HEK293 (cell line): ENCODE results near the gene ST7.

ENCODE experiments used
- CTCF ChIA-PET: fragments of 350-600 bp; formaldehyde crosslinking; extraction: SDS; loops from one replicate; lab custom pipeline; 2021; ENCODE audit warnings: antibody characterized with exemption; lab: Yijun Ruan, JAX
- POLR2A ChIA-PET: fragments of 300-600 bp; formaldehyde crosslinking; extraction: SDS; loops from one replicate; lab custom pipeline; 2020; ENCODE audit warnings: antibody characterized with exemption, inconsistent platforms; lab: Yijun Ruan, JAX
- H3K27ac ChIP-seq: fragments of 200-500 bp; sonication (Bioruptor generic); 2 replicates; pipeline ENCODE4 v1.5.1; 2014; ENCODE audit warnings: low read depth, low read length, control low read depth, inconsistent platforms; ENCODE audit errors: extremely low read depth
- H3K36me3 ChIP-seq, 2 experiments: fragments of 200-500 bp in 1 of 2; sonication (Bioruptor generic) in 1 of 2; 1 replicate in 1 of 2; 2 replicates in 1 of 2; pipeline ENCODE4 v1.5.1; 2014 to 2017; ENCODE audit warnings: inconsistent platforms in 2 of 2, low read length in 2 of 2; ENCODE audit not compliant: control insufficient read depth in 2 of 2, insufficient read depth in 1 of 2
- H3K4me1 ChIP-seq: fragments of 200-500 bp; sonication (Bioruptor generic); 2 replicates; pipeline ENCODE4 v1.5.1; 2014; ENCODE audit warnings: mild to moderate bottlenecking, low read length, inconsistent platforms; ENCODE audit not compliant: control insufficient read depth, insufficient read depth
- H3K4me3 ChIP-seq: 2 replicates; pipeline ENCODE4 v1.5.1; 2011; ENCODE audit warnings: low read depth, mild to moderate bottlenecking, control low read depth, low read length, moderate library complexity
- H3K9me3 ChIP-seq: fragments of 200-500 bp; sonication (Bioruptor generic); 2 replicates; pipeline ENCODE4 v1.5.1; 2014; ENCODE audit warnings: low read depth, low read length, inconsistent platforms; ENCODE audit not compliant: control insufficient read depth, insufficient read depth
- KLF8 ChIP-seq: fragments of 450-650 bp; formaldehyde crosslinking; IDR thresholded peaks from 2 replicates; pipeline ENCODE4 v1.5.1; 2016; ENCODE audit warnings: missing biosample characterization, missing genetic modification characterization
- SALL2 ChIP-seq: fragments of 450-650 bp; formaldehyde crosslinking; IDR thresholded peaks from 2 replicates; pipeline ENCODE4 v1.5.0; 2017; ENCODE audit warnings: missing biosample characterization, mild to moderate bottlenecking, missing genetic modification characterization, borderline replicate concordance
- ZEB2 ChIP-seq: fragments of 450-650 bp; formaldehyde crosslinking; IDR thresholded peaks from 2 replicates; pipeline ENCODE4 v1.5.1; 2016; ENCODE audit warnings: missing biosample characterization, missing genetic modification characterization
- ZFHX2 ChIP-seq: fragments of 450-650 bp; formaldehyde crosslinking; conservative IDR thresholded peaks from 2 replicates; pipeline ENCODE4 v1.5.1; 2016; ENCODE audit warnings: missing biosample characterization, missing genetic modification characterization
- ZNF132 ChIP-seq: fragments of 450-650 bp; formaldehyde crosslinking; IDR thresholded peaks from 2 replicates; pipeline ENCODE4 v1.5.1; 2017; ENCODE audit warnings: missing biosample characterization, missing genetic modification characterization, borderline replicate concordance
- ZNF169 ChIP-seq: fragments of 450-650 bp; formaldehyde crosslinking; IDR thresholded peaks from 2 replicates; pipeline ENCODE4 v1.5.1; 2016; ENCODE audit warnings: missing biosample characterization, missing genetic modification characterization
- ZNF202 ChIP-seq: fragments of 450-650 bp; formaldehyde crosslinking; IDR thresholded peaks from 2 replicates; pipeline ENCODE4 v1.5.1; 2016; ENCODE audit warnings: missing biosample characterization, missing genetic modification characterization, borderline replicate concordance
- ZNF221 ChIP-seq: fragments of 450-650 bp; formaldehyde crosslinking; IDR thresholded peaks from 2 replicates; pipeline ENCODE4 v1.5.1; 2017; ENCODE audit warnings: missing biosample characterization, missing genetic modification characterization, borderline replicate concordance
- ZNF239 ChIP-seq: fragments of 450-650 bp; formaldehyde crosslinking; IDR thresholded peaks from 2 replicates; pipeline ENCODE4 v1.5.1; 2016; ENCODE audit warnings: missing biosample characterization, missing genetic modification characterization
- ZNF24 ChIP-seq: fragments of 450-650 bp; formaldehyde crosslinking; IDR thresholded peaks from 2 replicates; pipeline ENCODE4 v1.5.1; 2016; ENCODE audit warnings: missing biosample characterization, missing genetic modification characterization
- ZNF248 ChIP-seq: fragments of 450-650 bp; formaldehyde crosslinking; IDR thresholded peaks from 2 replicates; pipeline ENCODE4 v1.5.1; 2017; ENCODE audit warnings: missing biosample characterization, missing genetic modification characterization
- ZNF473 ChIP-seq: fragments of 450-650 bp; formaldehyde crosslinking; IDR thresholded peaks from 2 replicates; pipeline ENCODE4 v1.5.1; 2017; ENCODE audit warnings: missing biosample characterization, missing genetic modification characterization
- ZNF529 ChIP-seq: fragments of 450-650 bp; formaldehyde crosslinking; IDR thresholded peaks from 2 replicates; pipeline ENCODE4 v1.5.1; 2017; ENCODE audit warnings: missing genetic modification characterization, missing biosample characterization; ENCODE audit not compliant: insufficient replicate concordance
- ZNF544 ChIP-seq: fragments of 450-650 bp; formaldehyde crosslinking; IDR thresholded peaks from 2 replicates; pipeline ENCODE4 v1.5.0; 2017; ENCODE audit warnings: missing biosample characterization, missing genetic modification characterization
- ZNF560 ChIP-seq: fragments of 450-650 bp; formaldehyde crosslinking; IDR thresholded peaks from 2 replicates; pipeline ENCODE4 v1.5.1; 2017; ENCODE audit warnings: missing biosample characterization, missing genetic modification characterization, borderline replicate concordance
- ZNF596 ChIP-seq: fragments of 450-650 bp; IDR thresholded peaks from 2 replicates; pipeline ENCODE4 v1.5.0; 2018; ENCODE audit warnings: missing biosample characterization, mild to moderate bottlenecking, missing genetic modification characterization, moderate library complexity
- ZNF629 ChIP-seq: fragments of 450-650 bp; formaldehyde crosslinking; IDR thresholded peaks from 2 replicates; pipeline ENCODE4 v1.5.1; 2017; ENCODE audit warnings: missing biosample characterization, missing genetic modification characterization
- ZNF677 ChIP-seq: fragments of 450-650 bp; IDR thresholded peaks from 2 replicates; pipeline ENCODE4 v1.5.0; 2018; ENCODE audit warnings: missing biosample characterization, mild to moderate bottlenecking, missing genetic modification characterization, moderate library complexity
- ZNF76 ChIP-seq: fragments of 450-650 bp; formaldehyde crosslinking; IDR thresholded peaks from 2 replicates; pipeline ENCODE4; 2016; ENCODE audit warnings: low read depth, missing biosample characterization, missing genetic modification characterization, borderline replicate concordance
- ZSCAN16 ChIP-seq: fragments of 450-650 bp; formaldehyde crosslinking; IDR thresholded peaks from 2 replicates; pipeline ENCODE4 v1.5.1; 2016; ENCODE audit warnings: missing biosample characterization, missing genetic modification characterization
- ZSCAN4 ChIP-seq: fragments of 450-650 bp; formaldehyde crosslinking; IDR thresholded peaks from 2 replicates; pipeline ENCODE4 v1.5.1; 2017; ENCODE audit warnings: missing biosample characterization, missing genetic modification characterization
- ZXDB ChIP-seq: fragments of 450-650 bp; formaldehyde crosslinking; IDR thresholded peaks from 2 replicates; pipeline ENCODE4 v1.5.1; 2016; ENCODE audit warnings: missing biosample characterization, missing genetic modification characterization
- TF ChIP-seq, protein P1 (sequence below): fragments of 450-650 bp; formaldehyde crosslinking; IDR thresholded peaks from 2 replicates; pipeline ENCODE4 v1.5.0; 2017; ENCODE audit warnings: missing biosample characterization, missing genetic modification characterization, borderline replicate concordance
- TF ChIP-seq, protein P2 (sequence below): fragments of 450-650 bp; formaldehyde crosslinking; optimal IDR thresholded peaks from 2 replicates; pipeline ENCODE3; 2016; ENCODE audit warnings: missing biosample characterization, mild to moderate bottlenecking, missing genetic modification characterization

The ST7 gene

DNA sequence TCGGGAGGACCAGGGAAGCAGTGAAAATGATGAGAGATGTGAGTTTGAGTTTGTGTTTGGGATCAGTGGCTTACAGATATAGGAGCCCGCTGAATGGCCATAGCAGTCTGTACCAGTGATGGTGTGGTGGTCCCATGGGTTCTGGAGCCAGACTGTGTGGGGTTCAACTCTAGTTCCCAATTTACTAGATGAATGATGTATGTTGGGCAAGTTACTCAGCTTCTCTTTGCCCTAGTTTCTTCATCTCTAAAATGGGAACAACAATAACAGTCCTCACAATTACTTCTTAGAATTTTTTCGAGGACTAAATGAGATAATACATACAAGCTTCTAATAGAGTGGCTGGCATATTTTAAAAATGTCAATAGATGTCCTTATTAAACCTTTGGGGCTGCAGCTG is 185.2 kb downstream of the ST7 start:
- Histone ChIP-seq H3K36me3 (peaks cover 0 to 4% of the 10 kb centered on the region in 2 experiments; a peak in 1 of 3 replicates), H3K4me3 (no peak overlapping the region), H3K4me1 (peaks cover 6% of the 10 kb centered on the region), H3K27ac (no peak overlapping the region), H3K9me3 (no peaks in the 10 kb centered on the region)
- TF ChIP-seq ZFHX2 (no peak), ZNF132 (tag by site-specific recombination) (no peak), ZNF677 (tag by site-specific recombination) (no peak), KLF8 (tag by site-specific recombination) (no peak), ZSCAN16 (no peak), ZNF239 (tag by site-specific recombination) (no peak), ZNF473 (tag by site-specific recombination) (no peak), ZEB2 (no peak), ZNF202 (tag by site-specific recombination) (no peak), ZXDB (no peak)
- TF ChIP-seq, protein P1, sequence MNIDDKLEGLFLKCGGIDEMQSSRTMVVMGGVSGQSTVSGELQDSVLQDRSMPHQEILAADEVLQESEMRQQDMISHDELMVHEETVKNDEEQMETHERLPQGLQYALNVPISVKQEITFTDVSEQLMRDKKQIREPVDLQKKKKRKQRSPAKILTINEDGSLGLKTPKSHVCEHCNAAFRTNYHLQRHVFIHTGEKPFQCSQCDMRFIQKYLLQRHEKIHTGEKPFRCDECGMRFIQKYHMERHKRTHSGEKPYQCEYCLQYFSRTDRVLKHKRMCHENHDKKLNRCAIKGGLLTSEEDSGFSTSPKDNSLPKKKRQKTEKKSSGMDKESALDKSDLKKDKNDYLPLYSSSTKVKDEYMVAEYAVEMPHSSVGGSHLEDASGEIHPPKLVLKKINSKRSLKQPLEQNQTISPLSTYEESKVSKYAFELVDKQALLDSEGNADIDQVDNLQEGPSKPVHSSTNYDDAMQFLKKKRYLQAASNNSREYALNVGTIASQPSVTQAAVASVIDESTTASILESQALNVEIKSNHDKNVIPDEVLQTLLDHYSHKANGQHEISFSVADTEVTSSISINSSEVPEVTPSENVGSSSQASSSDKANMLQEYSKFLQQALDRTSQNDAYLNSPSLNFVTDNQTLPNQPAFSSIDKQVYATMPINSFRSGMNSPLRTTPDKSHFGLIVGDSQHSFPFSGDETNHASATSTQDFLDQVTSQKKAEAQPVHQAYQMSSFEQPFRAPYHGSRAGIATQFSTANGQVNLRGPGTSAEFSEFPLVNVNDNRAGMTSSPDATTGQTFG (tag by site-specific recombination), result no peak
- CTCF ChIA-PET, result interaction anchor here (0.8 to 1.1 kb wide), 4 partner anchors 9 to 19 kb away, joined by 3 to 6 read pairs (median 4); no protein-coding TSS in a partner anchor
- POLR2A ChIA-PET, result no interaction called here

DNA sequence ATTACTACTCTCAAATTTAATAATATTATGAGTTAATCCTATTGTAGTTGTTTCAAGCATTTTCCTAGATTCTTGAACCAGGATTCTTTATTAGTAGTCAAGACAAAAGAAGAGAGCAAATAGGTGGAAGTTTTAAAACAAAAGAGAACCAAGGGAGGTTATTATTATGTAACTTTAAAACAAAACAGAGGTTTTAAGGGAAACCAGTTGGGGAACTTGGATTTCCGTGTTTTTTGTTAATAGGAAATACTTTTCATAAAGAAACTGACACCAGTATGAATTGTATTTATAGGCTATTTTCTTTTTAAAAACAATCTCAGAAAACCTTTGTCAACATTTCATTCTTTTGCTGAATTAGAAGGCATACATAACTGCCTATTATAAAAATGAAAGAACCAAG is 185.7 kb downstream of the ST7 start:
- ChIA-PET CTCF (interaction anchor here (0.8 to 1.1 kb wide), 4 partner anchors 9 to 19 kb away, joined by 3 to 6 read pairs (median 4); no protein-coding TSS in a partner anchor), POLR2A (no interaction called here)
- Histone ChIP-seq H3K9me3 (no peaks in the 10 kb centered on the region), H3K4me1 (peaks cover 6% of the 10 kb centered on the region), H3K4me3 (no peak overlapping the region), H3K27ac (no peak overlapping the region), H3K36me3 (peaks cover 0 to 3% of the 10 kb centered on the region in 2 experiments; a peak in 1 of 3 replicates)
- TF ChIP-seq ZNF76 (no peak), ZNF221 (tag by site-specific recombination) (no peak), ZNF560 (tag by site-specific recombination) (no peak), ZNF169 (tag by site-specific recombination) (no peak), ZNF596 (no peak), ZNF629 (no peak), ZNF544 (tag by site-specific recombination) (no peak), SALL2 (tag by site-specific recombination) (no peak), ZNF248 (tag by site-specific recombination) (no peak), ZNF529 (tag by site-specific recombination) (no peak), ZNF24 (tag by site-specific recombination) (no peak), ZNF239 (tag by site-specific recombination) (no peak), ZSCAN4 (no peak)
- TF ChIP-seq, protein P2, sequence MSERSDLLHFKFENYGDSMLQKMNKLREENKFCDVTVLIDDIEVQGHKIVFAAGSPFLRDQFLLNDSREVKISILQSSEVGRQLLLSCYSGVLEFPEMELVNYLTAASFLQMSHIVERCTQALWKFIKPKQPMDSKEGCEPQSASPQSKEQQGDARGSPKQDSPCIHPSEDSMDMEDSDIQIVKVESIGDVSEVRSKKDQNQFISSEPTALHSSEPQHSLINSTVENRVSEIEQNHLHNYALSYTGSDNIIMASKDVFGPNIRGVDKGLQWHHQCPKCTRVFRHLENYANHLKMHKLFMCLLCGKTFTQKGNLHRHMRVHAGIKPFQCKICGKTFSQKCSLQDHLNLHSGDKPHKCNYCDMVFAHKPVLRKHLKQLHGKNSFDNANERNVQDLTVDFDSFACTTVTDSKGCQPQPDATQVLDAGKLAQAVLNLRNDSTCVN (tag by site-specific recombination), result no peak
